Endothelial cell of umbilical vein (primary cell): Measurements from ENCODE around the gene HYAL3. TPM values are rescaled to one million over a fixed set of nuclear protein-coding genes. Genes with fewer than 3 reads are reported as not detected.

Source experiments
- BruUV-seq: library from RNA; stranded (reverse); fragments of 400-500 nt; replicated peaks from 2 replicates; lab custom pipeline; 2021; lab: Mats Ljungman, UMichigan
- CTCF ChIA-PET: fragments of 300-600, 350-600 bp; sonication (Branson Sonifier 250); formaldehyde crosslinking; loops from one replicate; lab custom pipeline; 2021; ENCODE audit warnings: antibody characterized with exemption, inconsistent platforms; lab: Charles Lee
- POLR2A ChIA-PET: fragments of 300-600, 350-600 bp; sonication (Branson Sonifier 250); formaldehyde crosslinking; loops from one replicate; lab custom pipeline; 2021; ENCODE audit warnings: antibody characterized with exemption, inconsistent platforms; lab: Charles Lee
- DNase-seq: peaks from one replicate; pipeline ENCODE4 v3.0.0-alpha.2; 2011; ENCODE audit warnings: low read depth, low spot score
- FAIRE-seq: peaks from 2 replicates; lab custom pipeline; 2011; peaks lifted over from hg19 to GRCh38; lab: Jason Lieb, UNC
- H2AFZ ChIP-seq: 2 replicates; pipeline ENCODE4 v1.6.0; 2012; ENCODE audit warnings: low read depth, low read length, control low read depth, inconsistent platforms
- H3K27ac ChIP-seq: 2 replicates; pipeline ENCODE4 v1.5.1; 2011; ENCODE audit warnings: low read depth, mild to moderate bottlenecking, control low read depth, low read length, moderate library complexity; ENCODE audit not compliant: insufficient read depth
- H3K27me3 ChIP-seq, 2 experiments: 2 replicates each; pipeline versions ENCODE4 v1.6.0 to v1.6.1; 2011; ENCODE audit warnings: low read length in 2 of 2, mixed read lengths in 1 of 2; ENCODE audit not compliant: control insufficient read depth in 2 of 2, insufficient read depth in 2 of 2
- H3K36me3 ChIP-seq, 2 experiments: 2 replicates in 1 of 2; 3 replicates in 1 of 2; pipeline ENCODE4 v1.5.1; 2011; ENCODE audit warnings: low read length in 2 of 2, mild to moderate bottlenecking in 1 of 2, moderate library complexity in 1 of 2; ENCODE audit not compliant: control insufficient read depth in 2 of 2, insufficient read depth in 2 of 2; ENCODE audit errors: extremely low read depth in 1 of 2
- H3K4me1 ChIP-seq: 3 replicates; pipeline ENCODE4 v1.5.1; 2011; ENCODE audit warnings: mild to moderate bottlenecking, low read length; ENCODE audit not compliant: control insufficient read depth, insufficient read depth; ENCODE audit errors: extremely low read depth
- H3K4me2 ChIP-seq: 2 replicates; pipeline ENCODE4 v1.6.1; 2011; ENCODE audit warnings: low read length, control low read depth, mixed read lengths; ENCODE audit not compliant: insufficient read depth
- H3K4me3 ChIP-seq, 3 experiments: fragments of 200-600 bp in 1 of 3; sonication (generic), shearing (Covaris generic) in 1 of 3; replicated peaks in 1 of 3; 2 replicates each; pipeline ENCODE4 v1.5.1; 2011 to 2016; ENCODE audit warnings: control low read depth in 3 of 3, low read length in 3 of 3, mild to moderate bottlenecking in 2 of 3, inconsistent platforms in 1 of 3, low read depth in 1 of 3, moderate library complexity in 1 of 3; ENCODE audit not compliant: insufficient read depth in 1 of 3
- H3K79me2 ChIP-seq: 2 replicates; pipeline ENCODE4 v1.6.0; 2012; ENCODE audit warnings: low read length, inconsistent platforms; ENCODE audit not compliant: control insufficient read depth, insufficient read depth
- H3K9ac ChIP-seq: replicated peaks from 2 replicates; pipeline ENCODE3; 2011; ENCODE audit warnings: low read length, control low read depth; ENCODE audit not compliant: insufficient read depth; ENCODE audit errors: extremely low read depth
- H3K9me1 ChIP-seq: replicated peaks from 3 replicates; pipeline ENCODE4 v1.6.0; 2011; ENCODE audit warnings: mild to moderate bottlenecking, low read length; ENCODE audit not compliant: control insufficient read depth, insufficient read depth; ENCODE audit errors: extremely low read depth
- H3K9me3 ChIP-seq: replicated peaks from 2 replicates; pipeline ENCODE4 v1.5.1; 2012; ENCODE audit warnings: low read length, inconsistent platforms; ENCODE audit not compliant: control insufficient read depth, insufficient read depth
- H4K20me1 ChIP-seq: replicated peaks from 2 replicates; pipeline ENCODE3; 2011; ENCODE audit warnings: mild to moderate bottlenecking, low read length; ENCODE audit not compliant: control insufficient read depth, insufficient read depth; ENCODE audit errors: extremely low read depth
- CTCF ChIP-seq, 2 donors: IDR thresholded peaks; 1 replicate in 1 of 2; 2 replicates in 1 of 2; pipeline ENCODE4 v1.5.1; 2011; ENCODE audit warnings: low read length in 2 of 2, mild to moderate bottlenecking in 2 of 2, moderate library complexity in 2 of 2, control low read depth in 1 of 2, inconsistent platforms in 1 of 2, low read depth in 1 of 2; ENCODE audit not compliant: insufficient read depth in 1 of 2; ENCODE audit errors: extremely low read depth in 1 of 2
- EZH2 ChIP-seq: IDR thresholded peaks from 2 replicates; pipeline ENCODE4 v1.6.1; 2012; ENCODE audit warnings: borderline replicate concordance, low read depth, mild to moderate bottlenecking, moderate library complexity, low read length, inconsistent platforms; ENCODE audit not compliant: severe bottlenecking
- FOS ChIP-seq: IDR thresholded peaks from 2 replicates; pipeline ENCODE4 v1.6.1; 2011; ENCODE audit warnings: mild to moderate bottlenecking, low read length, moderate library complexity, borderline replicate concordance; ENCODE audit not compliant: insufficient read depth
- GATA2 ChIP-seq: IDR thresholded peaks from 2 replicates; pipeline ENCODE4 v1.7.0; 2011; ENCODE audit warnings: low read depth, mild to moderate bottlenecking, moderate library complexity, mixed read lengths, low read length; ENCODE audit not compliant: insufficient read length, insufficient read depth
- JUN ChIP-seq: IDR thresholded peaks from 2 replicates; pipeline ENCODE4 v1.6.1; 2011; ENCODE audit warnings: borderline replicate concordance, low read depth; ENCODE audit not compliant: insufficient read length, insufficient read depth
- MAX ChIP-seq: IDR thresholded peaks from 2 replicates; pipeline ENCODE4 v1.6.1; 2011; ENCODE audit not compliant: insufficient read depth, insufficient read length
- MYC ChIP-seq: IDR thresholded peaks from one replicate; pipeline ENCODE4 v1.6.1; 2011; ENCODE audit warnings: mild to moderate bottlenecking, low read depth, low read length
- POLR2AphosphoS5 ChIP-seq: IDR thresholded peaks from 2 replicates; pipeline ENCODE4 v1.6.1; 2012; ENCODE audit warnings: low read depth, mild to moderate bottlenecking, control low read depth, low read length, moderate library complexity; ENCODE audit not compliant: insufficient read depth
- dilution Hi-C: fragments of 300-500 bp; cut with MboI; formaldehyde crosslinking; loops from one replicate; pipeline ENCODE4 v1.15.0; 2019; ENCODE audit warnings: low sequenced_read_pairs; ENCODE audit not compliant: extremely low pct_ligation_motif_present
- intact Hi-C: fragments of 100-400 bp; cut with micrococcal nuclease; formaldehyde crosslinking; loops from one replicate; pipeline ENCODE4 v1.10.0; 2022
- polyA plus RNA-seq, 4 experiments: library from polyadenylated mRNA; depleted of rRNA in 3 of 4; stranded (reverse) in 3 of 4; unstranded in 1 of 4; fragments of >200 nt; gene quantifications; 2 replicates each; pipeline versions ENCODE4 v1.2.1 to v1.2.3, GENCODE V29; 2011 to 2012; ENCODE audit warnings: missing spikeins in 1 of 4
- total RNA-seq: library from RNA; stranded (reverse); gene quantifications from 2 replicates; pipeline ENCODE4 v1.2.3, GENCODE V29; 2021

The HYAL3 gene
- total and polyA plus RNA-seq, 2 donors (not counting 3 experiments of a cell fraction or from before 2014, with no cell fraction given) = 4.8 to 11.5 TPM

- Histone ChIP-seq H3K27ac (peak overlapping the region; percentile 50), H3K27me3 (no peaks in the 10 kb centered on the region), H2AFZ (peak overlapping the region; percentile 12), H3K9ac (peak overlapping the region; percentile 57), H3K4me3 (peak overlapping the region in 2 of 3 experiments; percentile 25 to 28), H4K20me1 (no peaks in the 10 kb centered on the region), H3K9me3 (no peaks in the 10 kb centered on the region), H3K36me3 (no peaks in the 10 kb centered on the region), H3K9me1 (no peaks in the 10 kb centered on the region), H3K79me2 (no peaks in the 10 kb centered on the region), H3K4me2 (peak overlapping the region; percentile 42), H3K4me1 (peaks cover 25% of the 10 kb centered on the region)
- BruUV-seq = TSS peak; percentile 90
- ChIA-PET POLR2A (interaction anchor here (1.0 to 1.5 kb wide), 4 partner anchors 17 to 65 kb away, joined by 3 to 5 read pairs (median 3); no protein-coding TSS in a partner anchor), CTCF (interaction anchor here (0.9 to 2.6 kb wide), 5 partner anchors 18 to 40 kb away, joined by 3 to 36 read pairs (median 4); partner anchors contain the start of genes HYAL2 and TUSC2)
- no peak for TF ChIP-seq MYC
- peak; percentile 54 for TF ChIP-seq FOS
- no peak for TF ChIP-seq JUN
- FAIRE-seq (no peak), DNase-seq (no peak)
- intact Hi-C loops (loop anchor here (1.0 to 2.0 kb wide), 4 partner anchors 23 to 59 kb away; partner anchors contain the start of gene TMEM115), dilution Hi-C loops (no loop called here)
These were observed 900 bp upstream of the HYAL3 start for GRCh38 chr3:50299929-50300680.

DNA sequence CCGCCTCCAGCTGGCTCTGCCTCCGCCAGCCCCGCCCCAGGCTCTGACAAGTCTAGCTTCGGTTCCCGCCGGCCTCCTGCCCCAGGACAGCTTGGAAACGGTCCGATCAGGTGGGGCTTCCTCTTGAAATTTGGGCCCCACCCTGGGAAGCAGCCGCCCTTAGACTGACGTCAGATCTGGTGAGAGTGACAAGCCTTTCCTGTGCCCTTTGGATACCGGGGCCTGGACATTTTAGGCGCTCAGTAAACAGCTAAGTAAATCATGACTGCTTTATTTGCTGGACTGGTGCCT, 378 bp upstream of the HYAL3 start:
- FAIRE-seq (no peak), DNase-seq (no peak)
- intact Hi-C loops = loop anchor here (1.0 to 2.0 kb wide), 4 partner anchors 24 to 59 kb away; partner anchors contain the start of gene TMEM115
- H3K4me3 ChIP-seq = peak overlapping the region in 2 of 3 experiments; percentile 25 to 28
- BruUV-seq = no TSS peak
- H3K79me2 ChIP-seq = no peaks in the 10 kb centered on the region
- no peaks in the 10 kb centered on the region for H3K27me3 ChIP-seq
- peak overlapping the region; percentile 50 for H3K27ac ChIP-seq
- ChIA-PET POLR2A (interaction anchor here (1.0 to 1.5 kb wide), 4 partner anchors 18 to 64 kb away, joined by 3 to 5 read pairs (median 3); no protein-coding TSS in a partner anchor), CTCF (interaction anchor here (0.9 to 2.6 kb wide), 6 partner anchors 18 to 74 kb away, joined by 3 to 36 read pairs (median 4); partner anchors contain the start of genes HYAL2 and TUSC2)
- H3K4me1 ChIP-seq = peaks cover 25% of the 10 kb centered on the region
- H3K9ac ChIP-seq = peak overlapping the region; percentile 57
- H3K4me2 ChIP-seq = peak overlapping the region; percentile 42
- peak overlapping the region; percentile 12 for H2AFZ ChIP-seq
- H3K36me3 ChIP-seq = no peaks in the 10 kb centered on the region
- H3K9me3 ChIP-seq = no peaks in the 10 kb centered on the region
- no peaks in the 10 kb centered on the region for H4K20me1 ChIP-seq
- no peaks in the 10 kb centered on the region for H3K9me1 ChIP-seq
- TF ChIP-seq EZH2 (no peak), CTCF (IDR thresholded peaks at IDR 0.05; ENCODE audit: extremely low read depth in 1 of 2, insufficient read depth in 1 of 2, low read depth in 1 of 2, low read length in 2 of 2) (no peak), GATA2 (peak; percentile 7), JUN (no peak), MAX (no peak), POLR2AphosphoS5 (no peak)
- dilution Hi-C loops = no loop called here
